Esophagus squamous epithelium (tissue), 5 donors: ENCODE results near the gene HHLA2. TPM values are rescaled to one million over a fixed set of nuclear protein-coding genes. Genes with fewer than 3 reads are reported as not detected.

Experiments
- DNase-seq: peaks from one replicate; lab custom pipeline; 2025; lab: John Stamatoyannopoulos, UW
- H3K27ac ChIP-seq, 4 donors: fragments of 200-600 bp; sonication (generic); one replicate each; pipeline ENCODE4 v1.5.1; 2016 to 2019; ENCODE audit warnings: mild to moderate bottlenecking in 1 of 4
- H3K27me3 ChIP-seq, 4 donors: fragments of 200-600 bp; sonication (generic); 1 replicate in 3 of 4; 2 replicates in 1 of 4; pipeline versions ENCODE4 v1.5.1 to v1.6.0; 2017 to 2021; ENCODE audit warnings: antibody characterized with exemption in 1 of 4
- H3K36me3 ChIP-seq, 3 donors: fragments of 200-600 bp; sonication (generic); one replicate each; pipeline ENCODE4 v1.5.1; 2016 to 2019
- H3K4me1 ChIP-seq, 3 donors: fragments of 200-600 bp; sonication (generic); one replicate each; pipeline ENCODE4 v1.5.1; 2017 to 2019
- H3K4me3 ChIP-seq, 4 donors: fragments of 200-600 bp; sonication (generic); 1 replicate in 3 of 4; 2 replicates in 1 of 4; pipeline ENCODE4 v1.5.1; 2016 to 2019; ENCODE audit warnings: mild to moderate bottlenecking in 2 of 4, moderate library complexity in 1 of 4
- H3K9me3 ChIP-seq, 3 donors: fragments of 200-600 bp; sonication (generic); one replicate each; pipeline ENCODE4 v1.5.1; 2016 to 2019
- POLR2A ChIP-seq, 4 donors: fragments of 450-650 bp; IDR thresholded peaks; one replicate each; pipeline ENCODE4 v1.6.1; 2017; ENCODE audit warnings: antibody characterized with exemption in 4 of 4, mild to moderate bottlenecking in 4 of 4, moderate library complexity in 3 of 4
- WGBS, 2 donors: methylation state at CpG; one replicate each; pipeline ENCODE4 v1.1.5; 2018; 5-methylcytosine and 5-hydroxymethylcytosine counted together
- intact Hi-C: fragments of 100-400 bp; cut with DNase I; formaldehyde crosslinking; loops from one replicate; pipeline ENCODE4 v1.15.0; 2022
- total RNA-seq, 4 donors: library from RNA; depleted of rRNA; stranded (reverse); fragments of >200 nt; gene quantifications; one replicate each; pipeline ENCODE4 v1.1.0, GENCODE V29; 2016
- TF ChIP-seq, protein P1 (sequence below), 6 experiments: fragments of 450-650 bp in 4 of 6; fragments of 200-600 bp in 2 of 6; sonication (generic) in 2 of 6; IDR thresholded peaks; one replicate each; pipeline ENCODE4 v1.5.1; 2016 to 2019; ENCODE audit warnings: antibody characterized with exemption in 6 of 6, mild to moderate bottlenecking in 4 of 6, moderate library complexity in 4 of 6
- donor health status: DM: yes; HTN: yes; CAD: no.

Gene HHLA2
- total RNA-seq, 4 donors from 2014 or later = not detected

DNA sequence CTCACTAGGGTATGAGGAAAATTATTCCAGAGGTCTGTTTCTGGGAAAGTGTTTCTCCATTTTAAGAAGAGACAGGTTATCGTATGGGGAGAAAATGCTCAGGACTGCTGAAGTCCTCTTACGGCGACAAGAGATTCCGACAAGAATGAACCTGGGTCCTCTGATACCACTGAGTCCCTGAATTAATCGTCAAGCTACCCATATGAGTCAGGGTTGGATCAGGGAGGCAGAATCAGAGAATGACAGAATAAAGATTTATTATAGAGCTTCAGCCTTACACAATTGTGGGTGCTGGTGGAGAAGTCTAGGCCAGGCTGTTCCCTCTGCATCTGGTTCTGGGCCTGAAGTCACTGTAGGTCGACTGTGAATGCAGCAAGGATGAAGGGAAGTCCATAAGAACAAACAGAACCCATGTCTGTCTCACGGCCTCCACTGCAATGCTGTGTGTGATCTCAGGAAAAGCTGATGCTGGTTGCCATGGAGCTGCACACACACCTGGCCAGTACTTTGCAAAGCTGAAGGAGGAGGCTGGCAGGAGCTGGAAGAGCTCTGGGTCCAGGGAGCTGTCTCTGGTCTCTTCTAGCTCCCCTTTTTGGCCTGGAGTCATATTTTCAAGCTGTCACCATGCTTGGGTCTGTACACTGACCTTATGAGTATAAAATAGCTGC lies 83.9 kb downstream of the HHLA2 start:
- 73 to 76% methylated on average over 7 of the region's 7 CpGs for WGBS, 2 donors
- Histone ChIP-seq H3K9me3 (no peaks in the 10 kb centered on the region), H3K27ac (no peak overlapping the region), H3K27me3 (no peaks in the 10 kb centered on the region), H3K4me1 (no peaks in the 10 kb centered on the region), H3K36me3 (no peaks in the 10 kb centered on the region), H3K4me3 (no peak overlapping the region)
- DNase-seq = no peak
- intact Hi-C loops = no loop called here
- TF ChIP-seq POLR2A (IDR thresholded peaks at IDR 0.05) = no peak
- TF ChIP-seq, protein P1, sequence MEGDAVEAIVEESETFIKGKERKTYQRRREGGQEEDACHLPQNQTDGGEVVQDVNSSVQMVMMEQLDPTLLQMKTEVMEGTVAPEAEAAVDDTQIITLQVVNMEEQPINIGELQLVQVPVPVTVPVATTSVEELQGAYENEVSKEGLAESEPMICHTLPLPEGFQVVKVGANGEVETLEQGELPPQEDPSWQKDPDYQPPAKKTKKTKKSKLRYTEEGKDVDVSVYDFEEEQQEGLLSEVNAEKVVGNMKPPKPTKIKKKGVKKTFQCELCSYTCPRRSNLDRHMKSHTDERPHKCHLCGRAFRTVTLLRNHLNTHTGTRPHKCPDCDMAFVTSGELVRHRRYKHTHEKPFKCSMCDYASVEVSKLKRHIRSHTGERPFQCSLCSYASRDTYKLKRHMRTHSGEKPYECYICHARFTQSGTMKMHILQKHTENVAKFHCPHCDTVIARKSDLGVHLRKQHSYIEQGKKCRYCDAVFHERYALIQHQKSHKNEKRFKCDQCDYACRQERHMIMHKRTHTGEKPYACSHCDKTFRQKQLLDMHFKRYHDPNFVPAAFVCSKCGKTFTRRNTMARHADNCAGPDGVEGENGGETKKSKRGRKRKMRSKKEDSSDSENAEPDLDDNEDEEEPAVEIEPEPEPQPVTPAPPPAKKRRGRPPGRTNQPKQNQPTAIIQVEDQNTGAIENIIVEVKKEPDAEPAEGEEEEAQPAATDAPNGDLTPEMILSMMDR (IDR thresholded peaks at IDR 0.05) = no peak

DNA sequence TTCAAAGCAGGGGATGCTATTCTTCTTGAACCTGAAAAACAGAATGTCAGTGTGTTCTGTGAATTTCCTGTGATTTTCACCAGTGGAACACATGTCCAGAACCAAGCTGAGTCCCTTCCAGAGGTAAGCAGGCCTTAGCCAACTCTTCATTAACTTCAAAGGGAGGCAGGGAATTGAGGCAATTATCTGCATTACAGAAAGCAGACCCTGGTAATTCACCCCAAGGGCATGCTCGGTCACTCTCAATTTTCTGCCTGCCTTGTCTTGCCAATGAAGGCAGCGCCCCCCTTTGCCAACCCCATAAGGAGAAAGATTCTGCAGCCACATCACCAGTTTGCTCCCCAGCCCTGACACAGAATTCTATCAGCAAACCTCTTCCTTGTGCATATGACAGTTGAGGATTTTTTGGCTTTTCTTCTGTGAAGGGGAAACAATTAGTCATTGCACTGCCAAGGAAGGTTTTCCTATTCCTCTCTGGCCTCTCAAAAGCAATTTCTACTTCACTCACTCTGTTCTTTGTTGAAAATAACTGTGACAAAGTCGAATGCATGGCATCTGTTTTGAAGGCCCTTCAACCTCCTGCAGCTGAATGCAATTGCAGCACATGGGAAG lies 85.3 kb downstream of the HHLA2 start:
- no peak for DNase-seq
- H3K27me3 ChIP-seq = no peaks in the 10 kb centered on the region
- H3K27ac ChIP-seq = no peak overlapping the region
- 56 to 67% methylated on average over 3 of the region's 3 CpGs for WGBS, 2 donors
- no peak for TF ChIP-seq POLR2A (IDR thresholded peaks at IDR 0.05)
- TF ChIP-seq, protein P1 (IDR thresholded peaks at IDR 0.05) = no peak
- H3K9me3 ChIP-seq = no peaks in the 10 kb centered on the region
- intact Hi-C loops = no loop called here
- H3K4me1 ChIP-seq = no peaks in the 10 kb centered on the region
- no peak overlapping the region for H3K4me3 ChIP-seq
- no peaks in the 10 kb centered on the region for H3K36me3 ChIP-seq

DNA sequence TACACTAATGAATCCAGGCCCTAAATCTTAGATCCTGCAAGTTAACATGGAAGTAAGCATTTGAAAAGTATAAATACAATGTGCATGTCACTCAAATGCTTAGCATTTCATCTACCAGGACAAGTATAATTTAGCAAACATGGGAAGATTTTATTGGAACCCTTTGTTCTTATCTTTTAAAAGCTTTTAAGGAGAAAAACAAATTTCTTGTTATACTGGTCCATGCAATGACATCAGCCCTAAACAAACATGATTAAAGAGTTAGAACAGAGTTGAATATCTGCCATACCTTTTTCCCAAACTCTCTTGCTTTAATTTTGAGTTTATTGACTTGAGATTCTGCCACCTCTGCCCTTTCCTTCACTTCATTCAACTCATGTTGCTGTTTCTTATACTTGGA lies 87.0 kb downstream of the HHLA2 start:
- Histone ChIP-seq H3K4me1 (no peaks in the 10 kb centered on the region), H3K4me3 (no peak overlapping the region), H3K36me3 (no peaks in the 10 kb centered on the region), H3K27ac (no peak overlapping the region), H3K9me3 (no peaks in the 10 kb centered on the region), H3K27me3 (no peaks in the 10 kb centered on the region)
- intact Hi-C loops = no loop called here
- TF ChIP-seq POLR2A (IDR thresholded peaks at IDR 0.05) = no peak
- TF ChIP-seq, protein P1 (IDR thresholded peaks at IDR 0.05) = no peak
- DNase-seq = no peak

DNA sequence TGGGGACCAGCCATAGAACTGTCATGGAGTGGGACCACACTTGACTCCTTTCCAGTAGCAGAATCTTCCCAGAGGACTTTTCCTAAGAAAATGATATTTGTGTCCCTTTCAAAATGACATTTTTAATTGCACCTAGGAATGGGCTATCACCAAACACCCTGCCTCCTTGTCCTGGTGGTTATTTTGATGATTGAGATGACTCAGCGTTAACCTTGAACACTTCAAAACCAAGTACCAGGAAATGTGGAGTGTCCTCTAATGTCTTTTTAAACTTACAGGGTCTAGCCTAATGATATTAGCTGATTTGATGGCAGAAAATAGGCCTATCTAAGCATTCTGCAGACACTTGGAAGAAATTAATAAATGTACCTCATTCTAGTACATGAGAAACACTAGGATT lies 90.7 kb downstream of the HHLA2 start:
- H3K27ac ChIP-seq = no peak overlapping the region
- no peak overlapping the region for H3K4me3 ChIP-seq
- no peaks in the 10 kb centered on the region for H3K9me3 ChIP-seq
- intact Hi-C loops = no loop called here
- WGBS, 2 donors = 94 to 100% methylated on average over 1 of the region's 1 CpG
- no peak for DNase-seq
- no peaks in the 10 kb centered on the region for H3K27me3 ChIP-seq
- no peak for TF ChIP-seq POLR2A (IDR thresholded peaks at IDR 0.05)
- TF ChIP-seq, protein P1 (IDR thresholded peaks at IDR 0.05) = no peak
- H3K36me3 ChIP-seq = no peaks in the 10 kb centered on the region
- H3K4me1 ChIP-seq = peaks cover 0 to 17% (median 0%) of the 10 kb centered on the region in 3 donors
